ENCODE data around the gene CLEC16A.

The CLEC16A gene

GRCh38 chr16:11140867-11141266, 196.5 kb downstream of the CLEC16A start:
- peaks cover 62% of the 10 kb centered on the region for H3K4me1 Mint-ChIP-seq (ENCODE audit: low read depth)
- H3K4me3 Mint-ChIP-seq = no peak overlapping the region
- no peak for DNase-seq
- H3K9me3 Mint-ChIP-seq = no peaks in the 10 kb centered on the region
- peaks cover 33% of the 10 kb centered on the region for H3K36me3 Mint-ChIP-seq (ENCODE audit: low read depth)
- H3K27ac Mint-ChIP-seq = peak overlapping the region; percentile 92
- no peaks in the 10 kb centered on the region for H3K27me3 Mint-ChIP-seq

GRCh38 chr16:11141409-11142260, 197.3 kb downstream of the CLEC16A start:
- Mint-ChIP-seq H3K27me3 (no peaks in the 10 kb centered on the region), H3K4me1 (ENCODE audit: low read depth) (peaks cover 54% of the 10 kb centered on the region), H3K9me3 (no peaks in the 10 kb centered on the region), H3K36me3 (ENCODE audit: low read depth) (peaks cover 25% of the 10 kb centered on the region), H3K4me3 (no peak overlapping the region), H3K27ac (no peak overlapping the region)
- no peak for DNase-seq

- Mint-ChIP-seq H3K27ac (no peak overlapping the region), H3K4me1 (ENCODE audit: low read depth) (peaks cover 49% of the 10 kb centered on the region)
These were observed 197.9 kb downstream of the CLEC16A start for GRCh38 chr16:11142261-11142630.

GRCh38 chr16:11142951-11143350, 198.6 kb downstream of the CLEC16A start:
- H3K36me3 Mint-ChIP-seq (ENCODE audit: low read depth) = peaks cover 16% of the 10 kb centered on the region
- peaks cover 44% of the 10 kb centered on the region for H3K4me1 Mint-ChIP-seq (ENCODE audit: low read depth)
- H3K27ac Mint-ChIP-seq = peak overlapping the region; percentile 23

More at GRCh38 chr16:11142261-11142630, 197.9 kb downstream of the CLEC16A start:
- no peak overlapping the region for H3K4me3 Mint-ChIP-seq
- no peaks in the 10 kb centered on the region for H3K27me3 Mint-ChIP-seq
- no peaks in the 10 kb centered on the region for H3K9me3 Mint-ChIP-seq
- DNase-seq = no peak
- peaks cover 19% of the 10 kb centered on the region for H3K36me3 Mint-ChIP-seq (ENCODE audit: low read depth)

GRCh38 chr16:11143372-11144035, 199.1 kb downstream of the CLEC16A start:
- H3K4me3 Mint-ChIP-seq = no peak overlapping the region
- H3K4me1 Mint-ChIP-seq (ENCODE audit: low read depth) = peaks cover 39% of the 10 kb centered on the region
- H3K9me3 Mint-ChIP-seq = no peaks in the 10 kb centered on the region
- H3K27me3 Mint-ChIP-seq = no peaks in the 10 kb centered on the region
- peak overlapping the region; percentile 24 for H3K27ac Mint-ChIP-seq
- peaks cover 14% of the 10 kb centered on the region for H3K36me3 Mint-ChIP-seq (ENCODE audit: low read depth)
- no peak for DNase-seq

More at GRCh38 chr16:11142951-11143350, 198.6 kb downstream of the CLEC16A start:
- DNase-seq = no peak
- no peaks in the 10 kb centered on the region for H3K9me3 Mint-ChIP-seq
- H3K27me3 Mint-ChIP-seq = no peaks in the 10 kb centered on the region
- H3K4me3 Mint-ChIP-seq = no peak overlapping the region

- Mint-ChIP-seq H3K36me3 (ENCODE audit: low read depth) (peaks cover 15% of the 10 kb centered on the region), H3K4me1 (ENCODE audit: low read depth) (peaks cover 32% of the 10 kb centered on the region), H3K27ac (no peak overlapping the region), H3K27me3 (no peaks in the 10 kb centered on the region), H3K9me3 (no peaks in the 10 kb centered on the region), H3K4me3 (no peak overlapping the region)
- no peak for DNase-seq
These were observed 199.8 kb downstream of the CLEC16A start for GRCh38 chr16:11144122-11144521.

GRCh38 chr16:11145173-11145818, 200.9 kb downstream of the CLEC16A start:
- peaks cover 18% of the 10 kb centered on the region for H3K36me3 Mint-ChIP-seq (ENCODE audit: low read depth)
- no peaks in the 10 kb centered on the region for H3K27me3 Mint-ChIP-seq
- H3K9me3 Mint-ChIP-seq = peaks cover under 1% of the 10 kb centered on the region
- no peak overlapping the region for H3K4me3 Mint-ChIP-seq
- DNase-seq = no peak
- peak overlapping the region; percentile 40 for H3K27ac Mint-ChIP-seq
- H3K4me1 Mint-ChIP-seq (ENCODE audit: low read depth) = peaks cover 21% of the 10 kb centered on the region

GRCh38 chr16:11145819-11146211, 201.5 kb downstream of the CLEC16A start:
- no peaks in the 10 kb centered on the region for H3K27me3 Mint-ChIP-seq
- no peak overlapping the region for H3K4me3 Mint-ChIP-seq
- DNase-seq = no peak

GRCh38 chr16:11147033-11147753, 202.8 kb downstream of the CLEC16A start:
- Mint-ChIP-seq H3K9me3 (peaks cover 2% of the 10 kb centered on the region), H3K27me3 (no peaks in the 10 kb centered on the region), H3K36me3 (ENCODE audit: low read depth) (peaks cover 20% of the 10 kb centered on the region), H3K27ac (no peak overlapping the region), H3K4me3 (no peak overlapping the region), H3K4me1 (ENCODE audit: low read depth) (peaks cover 6% of the 10 kb centered on the region)
- no peak for DNase-seq

More at GRCh38 chr16:11145819-11146211, 201.5 kb downstream of the CLEC16A start:
- Mint-ChIP-seq H3K27ac (no peak overlapping the region), H3K36me3 (ENCODE audit: low read depth) (peaks cover 23% of the 10 kb centered on the region), H3K4me1 (ENCODE audit: low read depth) (peaks cover 15% of the 10 kb centered on the region), H3K9me3 (peaks cover 2% of the 10 kb centered on the region)

- H3K27ac Mint-ChIP-seq = no peak overlapping the region
- peaks cover 4% of the 10 kb centered on the region for H3K4me1 Mint-ChIP-seq (ENCODE audit: low read depth)
- no peak overlapping the region for H3K4me3 Mint-ChIP-seq
- peaks cover 20% of the 10 kb centered on the region for H3K36me3 Mint-ChIP-seq (ENCODE audit: low read depth)
- no peaks in the 10 kb centered on the region for H3K27me3 Mint-ChIP-seq
- H3K9me3 Mint-ChIP-seq = peaks cover 2% of the 10 kb centered on the region
- no peak for DNase-seq
These were observed 203.5 kb downstream of the CLEC16A start for GRCh38 chr16:11147754-11148444.

- peak overlapping the region; percentile 6 for H3K27ac Mint-ChIP-seq
- peaks cover 20% of the 10 kb centered on the region for H3K36me3 Mint-ChIP-seq (ENCODE audit: low read depth)
- DNase-seq = no peak
- no peaks in the 10 kb centered on the region for H3K27me3 Mint-ChIP-seq
- no peak overlapping the region for H3K4me3 Mint-ChIP-seq
- peaks cover 2% of the 10 kb centered on the region for H3K9me3 Mint-ChIP-seq
- peaks cover 5% of the 10 kb centered on the region for H3K4me1 Mint-ChIP-seq (ENCODE audit: low read depth)
These were observed 204.8 kb downstream of the CLEC16A start for GRCh38 chr16:11149011-11149616.

GRCh38 chr16:11150190-11150589, 205.8 kb downstream of the CLEC16A start:
- Mint-ChIP-seq H3K9me3 (peaks cover 2% of the 10 kb centered on the region), H3K36me3 (ENCODE audit: low read depth) (peaks cover 20% of the 10 kb centered on the region), H3K4me3 (no peak overlapping the region), H3K4me1 (ENCODE audit: low read depth) (peaks cover 9% of the 10 kb centered on the region), H3K27ac (no peak overlapping the region), H3K27me3 (no peaks in the 10 kb centered on the region)
- no peak for DNase-seq

GRCh38 chr16:11151156-11151884, 207.0 kb downstream of the CLEC16A start:
- Mint-ChIP-seq H3K4me3 (no peak overlapping the region), H3K36me3 (ENCODE audit: low read depth) (peaks cover 21% of the 10 kb centered on the region), H3K27ac (no peak overlapping the region), H3K4me1 (ENCODE audit: low read depth) (peaks cover 17% of the 10 kb centered on the region), H3K27me3 (no peaks in the 10 kb centered on the region), H3K9me3 (peaks cover 2% of the 10 kb centered on the region)
- no peak for DNase-seq

Measured in activated T-cell treated with anti-CD3 and anti-CD28 coated beads, Interleukin-2, amount 50 U/mL, for 24 hours (primary cell).